GM23338 (cell line): ENCODE measurements around the gene PIK3R5. TPM values are rescaled to one million over a fixed set of nuclear protein-coding genes. Genes with fewer than 3 reads are reported as not detected.

ENCODE experiments used
- ATAC-seq: fragments of 200-7000 bp; cut with Tn5 transposase; 3 replicates; pipeline ENCODE4 v1.9.1; 2020
- DNase-seq: peaks from one replicate; pipeline ENCODE4 v3.0.0-alpha.2; 2015; ENCODE audit warnings: low spot score
- H2AFZ ChIP-seq: fragments of 200-600 bp; sonication (generic); 2 replicates; pipeline ENCODE4 v1.8.0; 2016; ENCODE audit warnings: antibody characterized with exemption, mild to moderate bottlenecking, moderate library complexity
- H3F3A ChIP-seq: fragments of 200-600 bp; sonication (generic); replicated peaks from 2 replicates; pipeline ENCODE4 v1.8.0; 2017; ENCODE audit warnings: antibody characterized with exemption, mixed run types, low read depth
- H3K27ac ChIP-seq: fragments of 200-600 bp; sonication (generic); 2 replicates; pipeline ENCODE4 v1.6.1; 2016; ENCODE audit warnings: low read depth
- H3K27me3 ChIP-seq: fragments of 200-600 bp; sonication (generic); 2 replicates; pipeline ENCODE4 v1.8.0; 2016; ENCODE audit warnings: mild to moderate bottlenecking, mixed run types, moderate library complexity; ENCODE audit not compliant: insufficient read depth
- H3K36me3 ChIP-seq: fragments of 200-600 bp; sonication (generic); 2 replicates; pipeline ENCODE4 v1.8.0; 2016; ENCODE audit warnings: mild to moderate bottlenecking; ENCODE audit not compliant: insufficient read depth
- H3K4me1 ChIP-seq: fragments of 200-600 bp; sonication (generic); 2 replicates; pipeline ENCODE4 v1.8.0; 2016; ENCODE audit warnings: mild to moderate bottlenecking, moderate library complexity; ENCODE audit not compliant: insufficient read depth
- H3K4me2 ChIP-seq: fragments of 200-600 bp; sonication (generic); 2 replicates; pipeline ENCODE4 v1.7.1; 2017; ENCODE audit warnings: mixed run types
- H3K4me3 ChIP-seq: fragments of 200-600 bp; sonication (generic); 2 replicates; pipeline ENCODE4 v1.6.1; 2016; ENCODE audit warnings: mixed run types
- H3K79me2 ChIP-seq: fragments of 200-600 bp; sonication (generic); replicated peaks from 2 replicates; pipeline ENCODE4 v1.8.0; 2017; ENCODE audit warnings: mild to moderate bottlenecking; ENCODE audit not compliant: insufficient read depth
- H3K9me2 ChIP-seq: fragments of 200-600 bp; sonication (generic); 2 replicates; pipeline ENCODE4 v1.8.0; 2017; ENCODE audit not compliant: insufficient read depth
- H4K20me1 ChIP-seq: fragments of 200-600 bp; sonication (generic); replicated peaks from 2 replicates; pipeline ENCODE4 v1.8.0; 2017; ENCODE audit warnings: mild to moderate bottlenecking; ENCODE audit not compliant: insufficient read depth
- H3K27ac Mint-ChIP-seq: 2 replicates; pipeline ENCODE4 v1.8.0; 2020; ENCODE audit warnings: inconsistent platforms, mild to moderate bottlenecking, moderate library complexity, mixed read lengths
- H3K27me3 Mint-ChIP-seq: 3 replicates; pipeline ENCODE4 v1.8.0; 2022; ENCODE audit warnings: low read depth, mild to moderate bottlenecking, moderate library complexity, mixed read lengths, inconsistent platforms; ENCODE audit not compliant: insufficient read depth, poor library complexity
- H3K36me3 Mint-ChIP-seq: 3 replicates; pipeline ENCODE4 v1.8.0; 2021; ENCODE audit warnings: low read depth, mild to moderate bottlenecking, inconsistent platforms, moderate library complexity, mixed read lengths
- H3K4me1 Mint-ChIP-seq: 3 replicates; pipeline ENCODE4 v1.8.0; 2020; ENCODE audit warnings: mild to moderate bottlenecking, inconsistent platforms, mixed read lengths
- H3K4me3 Mint-ChIP-seq: 3 replicates; pipeline ENCODE4 v1.8.0; 2021; ENCODE audit warnings: moderate library complexity, mild to moderate bottlenecking, inconsistent platforms, mixed read lengths
- H3K9me3 Mint-ChIP-seq: 3 replicates; pipeline ENCODE4 v1.8.0; 2020; ENCODE audit warnings: moderate library complexity, mild to moderate bottlenecking, inconsistent platforms, mixed read lengths
- CREB1 ChIP-seq: fragments of 250-450 bp; sonication (Bioruptor Pico); IDR thresholded peaks from 2 replicates; pipeline ENCODE4 v1.5.0; 2020; ENCODE audit warnings: low read depth, mild to moderate bottlenecking, moderate library complexity
- CTCF ChIP-seq, 2 experiments: fragments of 200-600 bp in 1 of 2; sonication (generic) in 1 of 2; conservative IDR thresholded peaks; 2 replicates each; pipeline versions ENCODE4 v1.5.1 to v1.6.1; 2016 to 2017; ENCODE audit warnings: antibody characterized with exemption in 2 of 2, low read depth in 2 of 2, mild to moderate bottlenecking in 2 of 2, moderate library complexity in 1 of 2
- ETS1 ChIP-seq: IDR thresholded peaks from 2 replicates; pipeline ENCODE4 v1.6.1; 2016; ENCODE audit warnings: antibody characterized with exemption
- EZH2 ChIP-seq: fragments of 200-600 bp; sonication (generic); IDR thresholded peaks from one replicate; pipeline ENCODE4 v1.8.0; 2017; ENCODE audit warnings: antibody characterized with exemption, mild to moderate bottlenecking, low read depth; ENCODE audit not compliant: unreplicated experiment
- EZH2phosphoT487 ChIP-seq: fragments of 200-600 bp; sonication (generic); IDR thresholded peaks from one replicate; pipeline ENCODE4 v1.8.1; 2018; ENCODE audit warnings: antibody characterized with exemption; ENCODE audit not compliant: unreplicated experiment
- JUNB ChIP-seq: IDR thresholded peaks from one replicate; pipeline ENCODE4 v1.6.1; 2016; ENCODE audit warnings: antibody characterized with exemption; ENCODE audit not compliant: unreplicated experiment
- POLR2AphosphoS5 ChIP-seq: IDR thresholded peaks from 2 replicates; pipeline ENCODE4 v1.6.1; 2016; ENCODE audit warnings: antibody characterized with exemption, low read depth
- REST ChIP-seq: IDR thresholded peaks from one replicate; pipeline ENCODE4 v1.6.1; 2018; ENCODE audit warnings: antibody characterized with exemption; ENCODE audit not compliant: unreplicated experiment
- STAT1 ChIP-seq: IDR thresholded peaks from one replicate; pipeline ENCODE4 v1.6.1; 2016; ENCODE audit warnings: antibody characterized with exemption; ENCODE audit not compliant: unreplicated experiment
- ZNF114 ChIP-seq: fragments of 250-450 bp; sonication (Bioruptor Pico); IDR thresholded peaks from 2 replicates; pipeline ENCODE4 v1.5.0; 2020; ENCODE audit warnings: mild to moderate bottlenecking, moderate library complexity
- ZNF331 ChIP-seq: fragments of 250-450 bp; sonication (Bioruptor Pico); IDR thresholded peaks from 2 replicates; pipeline ENCODE4 v1.5.0; 2020; ENCODE audit warnings: low read depth, mild to moderate bottlenecking, moderate library complexity
- long read RNA-seq: library from polyadenylated mRNA; unstranded; transcript quantifications from one replicate; pipeline ENCODE4 v2.0.0, GENCODE V29; 2020; ENCODE audit not compliant: unreplicated experiment
- polyA plus RNA-seq: library from polyadenylated mRNA; unstranded; fragments of >200 nt; fragmentation: Nextera tagmentation; extraction: Ambion mirVana; gene quantifications from 2 replicates; pipeline ENCODE4 v1.2.1, GENCODE V29; 2016
- total RNA-seq: library from RNA; depleted of rRNA; stranded (reverse); fragments of >200 nt; shearing (Covaris generic); gene quantifications from 2 replicates; pipeline ENCODE4 v1.2.3, GENCODE V29; 2014; rRNA removed

The PIK3R5 gene
- 6.7 and 9.4 TPM in 2 replicates for total RNA-seq
- polyA plus RNA-seq = 1.4 and 1.7 TPM in 2 replicates
- long read RNA-seq, partial matches to known transcripts = 0 of 1 reads
- long read RNA-seq, other reads (novel, unspliced or antisense) = 1 of 1 reads

- H3K4me1 ChIP-seq = peaks cover 7% of the 10 kb centered on the region; the same call in 1 of the 2 replicates
- H3K4me3 ChIP-seq = peak within 1 kb of the TSS; percentile 89
- Mint-ChIP-seq H3K4me3 (peak within 1 kb of the TSS; percentile 66), H3K9me3 (peaks cover 24% of the 10 kb centered on the region), H3K27me3 (peaks cover 14% of the 10 kb centered on the region), H3K27ac (no peak within 1 kb of the TSS), H3K36me3 (peaks cover 10% of the 10 kb centered on the region), H3K4me1 (peaks cover 5% of the 10 kb centered on the region; the same call in 2 of the 3 replicates)
- TF ChIP-seq REST (peak; percentile 69), CREB1 (CRISPR knock-in tag) (peak; percentile 65; the same call in 1 of the 2 replicates), STAT1 (no peak), ETS1 (no peak), POLR2AphosphoS5 (peak; percentile 77)
- H3F3A ChIP-seq = no peaks in the 10 kb centered on the region
- H4K20me1 ChIP-seq = no peaks in the 10 kb centered on the region
- peak; percentile 94 for DNase-seq
- peaks cover 14% of the 10 kb centered on the region for H3K27me3 ChIP-seq
- H3K27ac ChIP-seq = no peak within 1 kb of the TSS
- peak; percentile 94 for ATAC-seq
- H3K36me3 ChIP-seq = no peaks in the 10 kb centered on the region
- H3K4me2 ChIP-seq = peak within 1 kb of the TSS; percentile 90
- peak within 1 kb of the TSS; percentile 98 for H2AFZ ChIP-seq
- H3K79me2 ChIP-seq = no peaks in the 10 kb centered on the region
- no peaks in the 10 kb centered on the region for H3K9me2 ChIP-seq
Measured at GRCh38 chr17:8965394-8966168, at the start of gene PIK3R5. TSS of gene PIK3R5 (minus strand) at chr17:8965707. CDS start at chr17:8911494, 54,213 bp downstream.

GRCh38 chr17:9011001-9011400 lies 45.5 kb upstream of the PIK3R5 start:
- H3K9me3 Mint-ChIP-seq = peaks cover 2% of the 10 kb centered on the region; the same call in 1 of the 3 replicates
- ATAC-seq = peak; percentile 60
- H3K27ac ChIP-seq = no peak overlapping the region

More at GRCh38 chr17:9011001-9011400, 45.5 kb upstream of the PIK3R5 start:
- peaks cover 4% of the 10 kb centered on the region; the same call in 1 of the 3 replicates for H3K4me1 Mint-ChIP-seq
- Histone ChIP-seq H3K79me2 (no peaks in the 10 kb centered on the region), H3K4me2 (no peak overlapping the region), H3K4me3 (no peak overlapping the region), H3K9me2 (0 out of 2 replicates have a peak, but pooled peaks cover 3% of the 10 kb centered on the region), H3K4me1 (peaks cover 16% of the 10 kb centered on the region), H3K36me3 (no peaks in the 10 kb centered on the region), H3F3A (no peaks in the 10 kb centered on the region), H4K20me1 (no peaks in the 10 kb centered on the region; the same call in 1 of the 2 replicates), H3K27me3 (peaks cover 68% of the 10 kb centered on the region), H2AFZ (no peak overlapping the region)
- no peaks in the 10 kb centered on the region; the same call in 2 of the 3 replicates for H3K36me3 Mint-ChIP-seq
- H3K4me3 Mint-ChIP-seq = no peak overlapping the region
- peaks cover 55% of the 10 kb centered on the region for H3K27me3 Mint-ChIP-seq
- H3K27ac Mint-ChIP-seq = no peak overlapping the region
- TF ChIP-seq EZH2phosphoT487 (no peak), EZH2 (no peak), CTCF (conservative IDR thresholded peaks at IDR 0.05; ENCODE audit: low read depth in 2 of 2) (no peak), ZNF114 (CRISPR knock-in tag) (no peak), CREB1 (CRISPR knock-in tag) (no peak), JUNB (no peak), ZNF331 (CRISPR knock-in tag) (no peak)
- DNase-seq = no peak
